ENCODE measurements around the gene ZNF366. TPM values are rescaled to one million over a fixed set of nuclear protein-coding genes. Genes with fewer than 3 reads are reported as not detected.
A peak's percentile ranks its signal among the peaks of the same experiment; 100 is the strongest.

The ZNF366 gene
- total RNA-seq, 1 experiment from 2014 or later, result 0.12 TPM

DNA sequence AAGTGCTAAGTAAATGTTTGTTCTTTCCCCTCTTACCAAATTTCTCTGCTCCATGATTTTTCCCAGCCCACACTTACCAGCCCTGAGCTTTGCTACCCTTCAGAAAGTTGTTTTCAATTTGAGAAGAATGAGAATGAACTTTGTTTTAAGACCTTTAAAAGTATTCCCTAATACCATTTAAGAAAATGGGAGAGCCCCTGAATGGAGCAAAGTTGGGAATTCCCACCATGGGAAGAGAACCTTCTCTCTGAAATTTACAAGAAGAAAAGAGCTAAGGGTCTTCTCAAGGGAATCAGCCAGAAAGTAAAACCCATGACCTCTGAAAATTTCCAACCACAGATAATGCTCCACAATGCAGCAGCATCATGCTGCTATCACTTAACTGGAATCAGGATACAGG is 17.7 kb downstream of the ZNF366 start:
- no peak for DNase-seq
- Histone ChIP-seq H3K4me3 (no peak overlapping the region), H3K9me3 (replicated peaks) (no peaks in the 10 kb centered on the region; the same call in 1 of the 2 replicates), H3K27ac (no peak overlapping the region), H3K27me3 (no peaks in the 10 kb centered on the region), H3K36me3 (no peaks in the 10 kb centered on the region), H3K4me1 (peaks cover 22% of the 10 kb centered on the region)

DNA sequence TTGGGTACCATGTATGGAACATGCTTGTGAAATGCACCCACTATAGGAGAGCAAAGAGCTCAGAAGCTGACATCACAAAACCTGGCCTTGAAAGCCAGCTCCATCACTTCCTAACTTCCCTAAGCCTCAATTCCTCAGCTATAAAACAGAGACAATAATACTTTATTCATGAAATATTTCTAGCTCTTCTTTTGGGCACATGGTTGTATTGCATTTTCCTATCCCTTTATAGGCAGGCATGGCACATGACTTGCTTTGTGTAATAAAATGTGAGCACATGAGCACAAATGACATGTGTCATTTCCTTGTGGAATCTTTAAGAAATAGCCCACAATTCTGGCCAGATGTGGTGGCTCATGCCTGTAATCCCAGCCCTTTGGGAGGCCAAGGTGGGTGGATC is 18.5 kb downstream of the ZNF366 start:
- Histone ChIP-seq H3K27ac (no peak overlapping the region), H3K36me3 (no peaks in the 10 kb centered on the region), H3K27me3 (no peaks in the 10 kb centered on the region), H3K4me1 (peaks cover 16% of the 10 kb centered on the region), H3K9me3 (replicated peaks) (no peaks in the 10 kb centered on the region; the same call in 1 of the 2 replicates), H3K4me3 (no peak overlapping the region)
- no peak for DNase-seq

DNA sequence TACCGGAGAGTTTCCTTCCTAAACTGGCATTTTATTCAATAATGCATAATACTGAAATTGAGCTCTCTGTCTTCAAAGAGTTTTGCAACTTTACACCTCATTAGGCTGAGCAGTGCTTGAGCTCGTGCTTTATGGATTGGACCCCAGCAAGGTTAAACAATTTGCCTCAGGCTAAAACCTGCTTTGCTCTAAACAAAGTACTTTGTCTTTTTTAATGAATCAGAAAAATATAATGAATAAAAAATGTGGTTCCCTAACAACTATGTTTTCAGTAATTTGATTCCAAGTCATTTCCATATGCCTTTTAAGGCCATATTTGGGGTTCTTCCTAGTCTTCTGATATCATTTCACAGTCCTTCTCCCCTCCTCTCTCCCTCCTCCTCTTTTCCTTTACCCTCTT is 20.0 kb downstream of the ZNF366 start:
- Histone ChIP-seq H3K27ac (no peak overlapping the region), H3K27me3 (no peaks in the 10 kb centered on the region), H3K36me3 (no peaks in the 10 kb centered on the region), H3K4me3 (no peak overlapping the region), H3K9me3 (replicated peaks) (no peaks in the 10 kb centered on the region; the same call in 1 of the 2 replicates), H3K4me1 (peaks cover 16% of the 10 kb centered on the region)
- DNase-seq, result no peak

DNA sequence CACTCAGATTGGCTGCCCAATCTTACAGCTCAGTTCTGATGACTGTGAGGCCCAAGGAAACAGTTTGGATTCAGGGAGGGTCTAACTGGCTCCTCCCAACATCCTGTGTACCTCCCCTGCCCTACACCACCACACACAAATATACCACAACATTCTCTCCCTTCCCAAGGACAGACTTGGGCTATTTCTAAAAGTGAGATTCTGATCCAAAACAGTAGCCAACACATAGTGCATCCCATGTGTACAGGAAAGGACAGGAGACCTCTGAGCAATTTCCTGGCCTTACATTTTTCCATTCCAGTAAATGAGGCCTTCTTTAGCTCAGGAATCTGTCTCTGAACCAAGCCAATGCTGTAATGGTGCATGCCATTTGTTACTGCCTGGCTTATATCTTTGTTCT is 20.8 kb downstream of the ZNF366 start:
- Histone ChIP-seq H3K4me1 (peaks cover 16% of the 10 kb centered on the region), H3K4me3 (no peak overlapping the region), H3K36me3 (no peaks in the 10 kb centered on the region), H3K27me3 (no peaks in the 10 kb centered on the region), H3K9me3 (replicated peaks) (no peaks in the 10 kb centered on the region; the same call in 1 of the 2 replicates), H3K27ac (no peak overlapping the region)
- DNase-seq, result no peak

DNA sequence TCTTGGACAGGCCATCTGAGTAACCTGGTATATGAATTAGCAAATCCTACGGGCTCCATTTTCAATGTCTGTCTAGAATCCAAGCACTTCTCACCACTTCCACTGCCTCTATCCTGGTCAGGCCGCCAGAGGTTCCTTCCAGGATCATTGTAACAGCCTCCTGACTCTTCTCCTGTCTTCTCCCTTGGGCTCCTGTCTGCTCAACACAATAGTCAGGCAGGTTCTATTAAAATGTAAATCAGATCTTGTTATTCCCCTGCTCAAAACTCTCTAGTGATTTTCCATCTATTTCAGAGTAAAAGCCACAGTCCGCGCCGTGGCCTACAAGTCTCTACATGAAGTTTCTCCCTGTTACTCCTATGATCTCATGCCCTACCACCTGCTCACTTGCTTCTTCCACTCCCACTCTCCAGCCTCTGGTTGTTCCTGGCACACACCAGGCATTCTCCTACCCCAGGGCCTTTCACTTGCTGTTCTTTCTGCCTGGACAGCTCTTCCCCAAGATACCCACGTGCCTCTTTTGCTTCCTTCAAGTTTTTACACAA is 21.7 kb downstream of the ZNF366 start:
- Histone ChIP-seq H3K4me1 (peaks cover 16% of the 10 kb centered on the region), H3K4me3 (no peak overlapping the region), H3K9me3 (replicated peaks) (no peaks in the 10 kb centered on the region; the same call in 1 of the 2 replicates), H3K27me3 (no peaks in the 10 kb centered on the region), H3K27ac (peak overlapping the region; percentile 57), H3K36me3 (no peaks in the 10 kb centered on the region)
- peak; percentile 62 to 77 for DNase-seq

DNA sequence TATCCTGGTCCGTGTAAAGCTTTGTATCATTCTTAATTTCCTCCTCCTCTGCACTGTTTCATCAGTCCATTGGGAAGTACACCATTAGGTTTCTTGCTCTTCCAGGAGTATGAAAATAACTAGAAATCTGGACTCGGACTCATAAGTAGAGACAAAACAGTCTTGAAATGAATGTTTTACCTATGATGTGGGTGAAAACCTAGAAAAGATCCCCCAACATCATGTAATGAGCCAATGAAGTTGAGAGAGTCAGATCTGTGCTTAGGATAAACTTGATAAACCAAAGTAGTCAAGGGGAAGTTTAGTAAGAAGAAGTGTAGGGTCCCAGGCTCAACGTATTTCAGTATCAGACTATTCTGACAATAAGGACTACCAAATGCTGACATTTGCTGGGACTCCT is 25.2 kb downstream of the ZNF366 start:
- Histone ChIP-seq H3K4me3 (no peak overlapping the region), H3K9me3 (replicated peaks) (0 out of 2 replicates have a peak, but pooled peaks cover 5% of the 10 kb centered on the region), H3K36me3 (no peaks in the 10 kb centered on the region), H3K27ac (no peak overlapping the region), H3K27me3 (no peaks in the 10 kb centered on the region), H3K4me1 (peaks cover 14% of the 10 kb centered on the region)
- DNase-seq, result no peak

DNA sequence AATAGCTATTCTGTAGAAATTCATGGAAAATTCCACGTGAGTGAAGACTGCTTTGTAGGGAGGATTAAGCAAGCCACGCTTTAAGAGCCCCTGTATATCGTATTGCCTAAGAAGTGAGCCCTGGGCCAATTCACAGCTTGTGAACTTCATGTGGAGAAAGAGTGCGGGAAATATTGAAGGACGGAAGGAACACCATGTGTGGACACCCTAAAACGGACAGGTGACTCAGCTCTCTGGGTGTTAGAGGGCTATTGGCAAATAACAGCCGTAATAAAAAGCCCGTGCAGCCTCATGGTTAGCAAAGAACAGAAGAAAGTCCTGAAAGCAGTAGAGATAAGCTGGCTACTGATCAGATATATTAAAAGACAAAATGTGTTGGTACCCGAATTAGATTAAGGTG is 26.4 kb downstream of the ZNF366 start:
- no peak for DNase-seq
- H3K9me3 ChIP-seq (replicated peaks), result 0 out of 2 replicates have a peak, but pooled peaks cover 6% of the 10 kb centered on the region
- no peak overlapping the region for H3K27ac ChIP-seq
- H3K36me3 ChIP-seq, result no peaks in the 10 kb centered on the region
- no peak overlapping the region for H3K4me3 ChIP-seq
- no peaks in the 10 kb centered on the region for H3K27me3 ChIP-seq
- peaks cover 8% of the 10 kb centered on the region for H3K4me1 ChIP-seq

DNA sequence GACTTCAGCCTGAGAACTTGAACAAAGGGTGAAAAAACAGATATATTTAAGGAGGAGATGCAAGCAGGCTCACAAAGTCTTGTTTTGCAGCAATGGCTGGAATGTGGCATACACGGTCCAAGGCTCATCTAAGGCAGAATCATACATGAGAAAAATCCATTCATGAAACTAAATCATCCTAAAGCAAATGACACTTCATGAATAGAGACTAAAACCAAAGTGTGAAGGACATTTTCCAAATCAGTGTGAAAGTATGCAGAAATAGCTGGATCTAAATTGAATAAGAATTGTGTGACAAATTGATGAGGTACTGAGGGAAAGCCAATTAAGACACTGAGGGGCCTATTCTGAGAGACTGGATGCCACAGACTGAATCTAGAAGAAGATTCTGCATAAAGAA is 27.3 kb downstream of the ZNF366 start:
- Histone ChIP-seq H3K4me1 (peaks cover under 1% of the 10 kb centered on the region), H3K36me3 (no peaks in the 10 kb centered on the region), H3K9me3 (replicated peaks) (0 out of 2 replicates have a peak, but pooled peaks cover 6% of the 10 kb centered on the region), H3K4me3 (no peak overlapping the region), H3K27ac (no peak overlapping the region), H3K27me3 (no peaks in the 10 kb centered on the region)
- DNase-seq, result no peak

DNA sequence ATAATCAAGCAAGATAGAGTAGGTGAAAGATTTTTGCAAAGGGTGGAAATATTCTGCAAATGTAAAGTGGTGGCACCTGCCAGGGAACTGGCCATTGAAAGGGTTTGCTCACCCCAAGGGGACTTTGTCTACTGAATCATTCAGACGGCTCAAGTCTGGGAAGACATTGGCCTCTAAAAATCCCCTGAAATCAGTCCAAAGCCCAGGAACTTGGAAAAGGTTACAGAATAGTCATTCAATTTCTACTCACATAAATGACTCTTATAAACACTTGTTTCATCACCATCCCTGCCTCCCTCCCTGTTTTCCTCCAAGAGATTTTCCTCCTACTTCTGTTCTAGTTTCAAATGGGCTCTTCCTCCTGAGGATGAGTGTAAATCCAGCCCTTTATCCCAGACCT is 28.5 kb downstream of the ZNF366 start:
- DNase-seq, result no peak
- Histone ChIP-seq H3K36me3 (no peaks in the 10 kb centered on the region), H3K4me1 (no peaks in the 10 kb centered on the region), H3K4me3 (no peak overlapping the region), H3K27me3 (no peaks in the 10 kb centered on the region), H3K27ac (no peak overlapping the region), H3K9me3 (replicated peaks) (0 out of 2 replicates have a peak, but pooled peaks cover 6% of the 10 kb centered on the region)

DNA sequence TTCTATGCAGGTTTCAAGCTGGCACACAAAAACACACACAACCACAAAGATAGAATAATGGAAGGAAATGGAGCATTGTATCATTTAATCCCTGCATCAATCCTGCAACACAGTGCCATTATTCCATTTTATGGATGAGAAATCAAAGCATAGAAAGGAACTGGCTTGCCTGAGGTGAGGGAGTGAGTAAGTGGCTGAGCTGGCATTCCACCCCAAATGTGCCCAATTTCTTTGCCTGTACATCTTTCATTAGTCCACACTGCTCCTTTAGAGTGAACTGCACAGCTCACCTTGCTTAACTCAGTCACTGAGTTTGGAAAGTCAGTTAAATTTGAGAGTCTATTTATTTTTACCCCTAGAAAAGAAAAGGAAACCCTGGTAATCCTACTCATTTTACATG is 28.9 kb downstream of the ZNF366 start:
- H3K27me3 ChIP-seq, result no peaks in the 10 kb centered on the region

DNA sequence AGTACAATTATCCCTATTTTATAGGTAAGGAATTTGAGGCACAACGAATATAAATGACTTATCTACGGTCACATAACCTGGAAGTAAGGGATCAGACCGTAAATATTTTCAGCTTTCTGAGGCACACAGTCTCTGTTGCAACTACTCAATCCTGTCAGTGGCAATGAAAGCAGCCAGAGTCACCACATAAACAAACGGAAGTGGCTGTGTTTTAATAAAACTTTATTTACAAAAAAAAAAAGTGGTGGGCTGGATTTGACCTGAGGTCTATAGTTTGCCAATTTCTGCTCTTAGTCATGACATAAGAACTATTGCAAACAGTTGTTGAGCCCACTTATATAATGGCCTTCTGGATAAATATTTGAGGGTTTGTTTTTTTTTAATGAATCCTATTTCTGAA is 29.6 kb downstream of the ZNF366 start:
- no peak for DNase-seq
- Histone ChIP-seq H3K27ac (no peak overlapping the region), H3K36me3 (no peaks in the 10 kb centered on the region), H3K4me3 (no peak overlapping the region), H3K4me1 (no peaks in the 10 kb centered on the region), H3K9me3 (replicated peaks) (0 out of 2 replicates have a peak, but pooled peaks cover 6% of the 10 kb centered on the region), H3K27me3 (no peaks in the 10 kb centered on the region)

More for the DNA sequence above, 28.9 kb downstream of the ZNF366 start:
- Histone ChIP-seq H3K9me3 (replicated peaks) (0 out of 2 replicates have a peak, but pooled peaks cover 6% of the 10 kb centered on the region), H3K4me1 (no peaks in the 10 kb centered on the region), H3K27ac (no peak overlapping the region), H3K36me3 (no peaks in the 10 kb centered on the region), H3K4me3 (no peak overlapping the region)
- DNase-seq, result no peak

DNA sequence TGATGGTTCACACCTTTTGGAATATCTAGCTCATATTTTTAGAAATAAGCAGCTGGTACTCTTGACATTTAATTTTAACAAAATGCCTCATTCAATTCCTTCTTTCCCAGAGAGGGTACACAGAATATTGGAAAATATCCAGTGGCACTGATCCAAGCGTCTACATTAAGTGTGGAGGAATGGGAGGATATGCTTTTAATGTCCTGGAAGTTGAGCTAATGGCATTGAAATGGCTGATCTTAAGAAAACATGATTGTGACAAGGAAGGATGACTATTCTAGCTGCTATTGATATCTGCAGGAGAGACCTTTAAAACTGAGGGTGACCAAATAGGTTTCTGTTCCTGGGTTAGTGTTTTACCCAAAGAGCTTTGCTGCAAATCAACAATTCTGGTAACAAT is 30.0 kb downstream of the ZNF366 start:
- no peak overlapping the region for H3K4me3 ChIP-seq
- H3K36me3 ChIP-seq, result no peaks in the 10 kb centered on the region
- H3K4me1 ChIP-seq, result no peaks in the 10 kb centered on the region
- DNase-seq, result no peak
- 0 out of 2 replicates have a peak, but pooled peaks cover 6% of the 10 kb centered on the region for H3K9me3 ChIP-seq (replicated peaks)
- H3K27me3 ChIP-seq, result no peaks in the 10 kb centered on the region
- H3K27ac ChIP-seq, result no peak overlapping the region

DNA sequence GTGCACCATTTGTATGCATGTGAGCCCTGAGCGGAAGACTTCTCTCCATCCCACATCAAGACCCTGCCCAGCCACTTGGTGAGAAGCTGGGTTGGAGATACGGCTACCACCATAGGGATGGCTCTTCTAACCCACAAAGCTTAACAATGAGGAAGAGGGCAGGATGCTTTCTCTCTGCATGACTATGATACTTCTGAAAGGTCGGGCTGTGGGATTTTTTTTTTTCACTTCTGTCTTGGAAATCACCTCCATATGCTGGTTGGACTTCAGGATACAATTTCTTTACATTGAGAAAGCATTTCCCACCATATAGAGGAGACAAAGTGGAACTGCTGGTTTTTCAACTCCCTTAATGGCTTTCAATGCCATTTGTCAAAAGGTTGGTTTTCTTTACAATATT is 30.5 kb downstream of the ZNF366 start:
- Histone ChIP-seq H3K27ac (no peak overlapping the region), H3K4me3 (no peak overlapping the region), H3K27me3 (no peaks in the 10 kb centered on the region), H3K36me3 (no peaks in the 10 kb centered on the region), H3K4me1 (no peaks in the 10 kb centered on the region), H3K9me3 (replicated peaks) (0 out of 2 replicates have a peak, but pooled peaks cover 6% of the 10 kb centered on the region)
- DNase-seq, result no peak

DNA sequence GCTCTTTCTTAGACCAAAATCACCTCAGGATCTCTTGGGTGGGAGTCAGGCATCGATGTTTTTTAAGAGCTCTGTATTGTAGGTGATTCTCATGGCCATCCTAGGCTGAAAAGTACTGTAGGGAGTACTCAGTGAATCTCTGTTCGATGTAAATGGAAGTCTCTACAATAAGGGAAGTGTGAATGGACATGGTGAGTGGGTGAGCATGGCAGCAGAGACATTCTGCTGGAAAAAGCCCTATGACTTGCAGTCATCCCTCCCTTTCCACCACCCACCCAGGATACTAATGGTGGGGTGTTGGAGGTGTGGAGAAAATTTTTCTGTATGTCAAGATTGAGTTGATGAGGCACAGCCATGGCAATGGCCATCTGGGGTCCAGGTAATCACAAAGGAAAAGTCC is 30.9 kb downstream of the ZNF366 start:
- no peak overlapping the region for H3K27ac ChIP-seq
- H3K36me3 ChIP-seq, result no peaks in the 10 kb centered on the region
- no peaks in the 10 kb centered on the region for H3K27me3 ChIP-seq
- no peak for DNase-seq
- 0 out of 2 replicates have a peak, but pooled peaks cover 6% of the 10 kb centered on the region for H3K9me3 ChIP-seq (replicated peaks)
- H3K4me3 ChIP-seq, result no peak overlapping the region
- peaks cover under 1% of the 10 kb centered on the region for H3K4me1 ChIP-seq

DNA sequence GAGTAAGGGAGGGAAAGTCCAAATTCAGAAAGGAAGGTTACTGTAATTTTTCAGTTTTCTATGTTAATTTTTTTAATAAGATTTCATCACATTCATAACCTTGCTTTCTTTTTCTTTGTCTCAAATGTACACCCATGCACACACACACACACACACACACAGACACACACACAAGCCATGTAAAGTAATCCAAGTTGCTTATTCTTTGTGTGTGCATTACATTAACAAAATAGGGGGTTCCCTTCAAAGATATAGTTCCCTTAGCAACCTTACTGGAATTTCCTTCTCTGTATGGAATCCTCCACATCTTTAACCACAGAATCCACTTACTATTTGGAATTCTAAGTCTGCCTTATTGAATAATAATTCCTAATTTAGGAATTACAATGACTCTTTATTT is 32.7 kb downstream of the ZNF366 start:
- no peak for DNase-seq
- Histone ChIP-seq H3K4me1 (peaks cover 10% of the 10 kb centered on the region), H3K36me3 (no peaks in the 10 kb centered on the region), H3K4me3 (no peak overlapping the region), H3K27me3 (no peaks in the 10 kb centered on the region), H3K27ac (no peak overlapping the region), H3K9me3 (replicated peaks) (0 out of 2 replicates have a peak, but pooled peaks cover 6% of the 10 kb centered on the region)

DNA sequence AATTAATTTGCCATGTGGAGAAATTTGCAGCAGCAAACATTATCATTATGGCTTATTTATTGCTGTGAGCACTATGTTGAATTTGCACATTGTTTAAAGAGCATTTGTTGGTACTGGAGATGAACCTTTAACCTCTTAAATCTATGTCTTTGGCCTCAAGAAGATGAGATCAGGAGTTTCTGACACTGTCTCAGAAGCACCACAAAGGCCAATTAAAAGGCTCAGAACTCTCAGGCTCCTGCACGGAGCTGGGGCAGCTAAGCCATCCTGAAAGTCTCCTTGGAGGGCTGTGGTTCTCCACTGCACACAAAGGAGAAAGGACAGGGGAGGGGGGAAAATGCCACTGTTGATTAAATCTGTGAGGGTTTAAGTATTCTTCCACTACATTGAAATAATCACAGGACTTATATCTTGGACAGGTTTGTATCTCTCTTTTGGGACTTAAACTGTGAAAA is 33.1 kb downstream of the ZNF366 start:
- Histone ChIP-seq H3K27me3 (no peaks in the 10 kb centered on the region), H3K27ac (no peak overlapping the region), H3K4me3 (no peak overlapping the region), H3K36me3 (no peaks in the 10 kb centered on the region), H3K4me1 (peaks cover 14% of the 10 kb centered on the region), H3K9me3 (replicated peaks) (0 out of 2 replicates have a peak, but pooled peaks cover 6% of the 10 kb centered on the region)
- no peak for DNase-seq

All from SJCRH30 (cell line).